BE2C (cell line): ENCODE data around the gene PRF1.

Source experiments
- DNase-seq: peaks from one replicate; pipeline ENCODE4 v3.0.0-alpha.2; 2020
- H3K27me3 ChIP-seq: fragments of 250-450 bp; sonication (Bioruptor Pico); 2 replicates; pipeline ENCODE4 v1.5.1; 2020; ENCODE audit warnings: mild to moderate bottlenecking
- H3K36me3 ChIP-seq: fragments of 250-450 bp; sonication (Bioruptor Pico); 2 replicates; pipeline ENCODE4 v1.5.1; 2020; ENCODE audit warnings: mild to moderate bottlenecking
- H3K4me1 ChIP-seq: fragments of 250-450 bp; sonication (Bioruptor Pico); 2 replicates; pipeline ENCODE4 v1.5.1; 2020
- H3K4me3 ChIP-seq: 2 replicates; pipeline ENCODE4 v1.5.1; 2011; ENCODE audit warnings: low read depth, low read length
- H3K9me3 ChIP-seq: fragments of 250-450 bp; sonication (Bioruptor Pico); 2 replicates; pipeline ENCODE4 v1.5.1; 2020
- TF ChIP-seq, protein P1 (sequence below): IDR thresholded peaks from 2 replicates; pipeline ENCODE4 v1.5.1; 2012; ENCODE audit warnings: mild to moderate bottlenecking, low read depth, low read length

Gene PRF1

GRCh38 chr10:70549962-70550458 lies 52.5 kb downstream of the PRF1 start:
- TF ChIP-seq, protein P1, sequence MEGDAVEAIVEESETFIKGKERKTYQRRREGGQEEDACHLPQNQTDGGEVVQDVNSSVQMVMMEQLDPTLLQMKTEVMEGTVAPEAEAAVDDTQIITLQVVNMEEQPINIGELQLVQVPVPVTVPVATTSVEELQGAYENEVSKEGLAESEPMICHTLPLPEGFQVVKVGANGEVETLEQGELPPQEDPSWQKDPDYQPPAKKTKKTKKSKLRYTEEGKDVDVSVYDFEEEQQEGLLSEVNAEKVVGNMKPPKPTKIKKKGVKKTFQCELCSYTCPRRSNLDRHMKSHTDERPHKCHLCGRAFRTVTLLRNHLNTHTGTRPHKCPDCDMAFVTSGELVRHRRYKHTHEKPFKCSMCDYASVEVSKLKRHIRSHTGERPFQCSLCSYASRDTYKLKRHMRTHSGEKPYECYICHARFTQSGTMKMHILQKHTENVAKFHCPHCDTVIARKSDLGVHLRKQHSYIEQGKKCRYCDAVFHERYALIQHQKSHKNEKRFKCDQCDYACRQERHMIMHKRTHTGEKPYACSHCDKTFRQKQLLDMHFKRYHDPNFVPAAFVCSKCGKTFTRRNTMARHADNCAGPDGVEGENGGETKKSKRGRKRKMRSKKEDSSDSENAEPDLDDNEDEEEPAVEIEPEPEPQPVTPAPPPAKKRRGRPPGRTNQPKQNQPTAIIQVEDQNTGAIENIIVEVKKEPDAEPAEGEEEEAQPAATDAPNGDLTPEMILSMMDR = peak; percentile 91
- peak; percentile 68 for DNase-seq
- no peaks in the 10 kb centered on the region for H3K27me3 ChIP-seq
- no peaks in the 10 kb centered on the region for H3K36me3 ChIP-seq
- H3K4me1 ChIP-seq = no peaks in the 10 kb centered on the region
- no peaks in the 10 kb centered on the region for H3K9me3 ChIP-seq
- H3K4me3 ChIP-seq = no peak overlapping the region

- no peak for DNase-seq
- Histone ChIP-seq H3K36me3 (no peaks in the 10 kb centered on the region), H3K4me3 (no peak overlapping the region), H3K9me3 (no peaks in the 10 kb centered on the region), H3K4me1 (no peaks in the 10 kb centered on the region), H3K27me3 (no peaks in the 10 kb centered on the region)
- TF ChIP-seq, protein P1 = no peak
Observed at GRCh38 chr10:70549351-70549961, 53.1 kb downstream of the PRF1 start.
